GM18520 (cell line): ENCODE results near the gene NOTO.
"Not testable (repeated sequence)": the region's sequence is repeated elsewhere in the genome, so short reads cannot be mapped to it uniquely, and the experiment has no call there.

Experiments
- ATAC-seq: cut with Tn5 transposase; IDR thresholded peaks from one replicate; pipeline ENCODE4 v1.9.1; 2021; ENCODE audit not compliant: unreplicated experiment

Gene NOTO, protein sequence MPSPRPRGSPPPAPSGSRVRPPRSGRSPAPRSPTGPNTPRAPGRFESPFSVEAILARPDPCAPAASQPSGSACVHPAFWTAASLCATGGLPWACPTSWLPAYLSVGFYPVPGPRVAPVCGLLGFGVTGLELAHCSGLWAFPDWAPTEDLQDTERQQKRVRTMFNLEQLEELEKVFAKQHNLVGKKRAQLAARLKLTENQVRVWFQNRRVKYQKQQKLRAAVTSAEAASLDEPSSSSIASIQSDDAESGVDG

DNA sequence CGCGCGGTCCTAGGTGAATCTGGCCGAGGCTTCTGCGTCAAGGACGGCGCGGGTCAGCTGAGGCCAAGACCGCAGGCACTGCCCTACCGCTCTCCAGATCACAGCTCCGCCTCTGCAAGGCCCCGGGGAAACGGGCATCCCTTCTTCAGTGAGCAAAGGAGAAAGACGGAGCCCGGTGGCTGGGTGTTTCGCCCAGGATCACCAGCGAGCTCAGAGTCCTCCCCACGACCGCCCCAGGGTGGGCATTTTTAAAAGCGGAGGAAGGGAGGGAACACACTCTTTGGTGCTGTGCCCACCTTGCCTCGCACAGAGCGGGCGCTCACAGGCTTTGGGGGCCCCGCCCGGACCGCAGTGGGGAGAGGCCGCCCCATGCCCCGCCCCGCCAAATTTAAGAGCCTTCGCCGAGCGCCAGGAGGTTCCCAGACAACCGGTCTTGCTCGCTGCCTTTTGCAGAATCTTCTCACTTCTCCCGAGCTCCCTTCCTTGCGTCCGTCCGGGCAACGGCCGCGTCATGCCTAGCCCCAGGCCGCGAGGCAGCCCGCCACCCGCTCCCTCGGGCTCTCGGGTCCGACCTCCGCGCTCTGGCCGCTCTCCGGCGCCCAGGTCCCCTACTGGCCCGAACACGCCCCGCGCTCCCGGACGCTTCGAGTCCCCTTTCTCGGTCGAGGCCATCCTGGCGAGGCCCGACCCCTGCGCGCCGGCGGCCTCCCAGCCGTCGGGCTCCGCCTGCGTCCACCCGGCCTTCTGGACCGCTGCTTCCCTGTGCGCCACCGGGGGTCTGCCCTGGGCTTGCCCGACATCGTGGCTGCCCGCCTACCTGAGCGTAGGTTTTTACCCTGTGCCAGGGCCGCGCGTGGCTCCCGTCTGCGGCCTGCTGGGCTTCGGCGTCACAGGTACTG, at the start of gene NOTO:
TSS of gene NOTO (plus strand) at position 419 of the 899 bp plus-strand sequence. CDS start at position 512, 93 bp downstream.
- ATAC-seq, result no peak

DNA sequence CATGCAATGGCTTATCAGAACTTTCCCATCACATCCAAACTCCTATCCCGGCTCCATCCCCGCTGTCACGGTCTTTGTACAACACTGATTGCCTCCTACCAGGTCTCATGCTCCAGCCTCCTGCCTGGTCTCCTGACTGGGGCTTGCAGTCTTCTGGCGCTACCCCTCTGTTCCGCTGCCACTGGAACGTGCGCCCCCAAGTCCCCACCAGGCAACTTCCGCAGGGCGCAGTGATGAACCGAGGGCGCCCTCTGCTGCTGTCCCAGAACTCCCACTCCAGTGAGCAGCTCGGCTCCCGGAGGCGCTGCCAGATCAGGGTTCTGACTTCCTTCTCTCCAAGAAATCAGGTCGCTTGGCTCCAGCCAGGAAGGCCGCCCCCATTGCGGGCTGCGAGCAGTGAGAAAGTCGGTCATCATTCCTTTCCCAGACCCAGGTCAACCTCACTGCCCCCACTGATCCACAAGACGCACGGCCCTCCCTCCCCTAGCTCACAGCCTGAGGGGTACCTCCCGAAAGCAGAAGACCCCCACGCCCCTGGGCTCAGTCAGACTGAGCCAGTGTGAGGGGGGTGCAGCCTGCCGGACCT, 45.7 kb upstream of the NOTO start:
- ATAC-seq, result no peak

DNA sequence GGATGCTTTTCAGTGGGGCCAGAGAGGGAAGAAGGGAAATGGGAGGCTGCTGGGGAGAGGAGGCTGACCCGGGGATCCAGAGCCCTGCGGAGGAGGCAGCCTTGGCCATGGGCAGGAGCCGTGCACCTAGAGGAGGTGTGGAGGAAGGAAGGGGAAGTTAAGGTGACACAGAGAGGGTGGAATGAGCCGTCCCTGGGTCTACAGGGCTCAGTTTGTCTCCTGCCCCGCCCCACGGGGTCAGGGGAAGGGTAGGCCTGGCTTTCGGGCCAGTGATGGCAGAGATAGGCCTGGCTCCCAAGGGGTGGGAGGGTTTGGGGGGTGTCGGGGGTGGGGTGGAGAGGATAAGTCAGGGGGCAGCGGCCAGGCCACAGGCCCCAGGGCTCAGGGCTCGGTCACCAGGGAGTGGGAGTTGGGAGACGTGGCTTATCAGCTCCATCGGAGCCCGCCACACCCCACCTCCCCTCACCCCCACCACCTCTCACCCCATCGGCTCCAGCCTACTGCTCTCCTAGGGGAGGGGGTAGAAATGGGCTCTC, 39.5 kb upstream of the NOTO start:
- ATAC-seq, result no peak

DNA sequence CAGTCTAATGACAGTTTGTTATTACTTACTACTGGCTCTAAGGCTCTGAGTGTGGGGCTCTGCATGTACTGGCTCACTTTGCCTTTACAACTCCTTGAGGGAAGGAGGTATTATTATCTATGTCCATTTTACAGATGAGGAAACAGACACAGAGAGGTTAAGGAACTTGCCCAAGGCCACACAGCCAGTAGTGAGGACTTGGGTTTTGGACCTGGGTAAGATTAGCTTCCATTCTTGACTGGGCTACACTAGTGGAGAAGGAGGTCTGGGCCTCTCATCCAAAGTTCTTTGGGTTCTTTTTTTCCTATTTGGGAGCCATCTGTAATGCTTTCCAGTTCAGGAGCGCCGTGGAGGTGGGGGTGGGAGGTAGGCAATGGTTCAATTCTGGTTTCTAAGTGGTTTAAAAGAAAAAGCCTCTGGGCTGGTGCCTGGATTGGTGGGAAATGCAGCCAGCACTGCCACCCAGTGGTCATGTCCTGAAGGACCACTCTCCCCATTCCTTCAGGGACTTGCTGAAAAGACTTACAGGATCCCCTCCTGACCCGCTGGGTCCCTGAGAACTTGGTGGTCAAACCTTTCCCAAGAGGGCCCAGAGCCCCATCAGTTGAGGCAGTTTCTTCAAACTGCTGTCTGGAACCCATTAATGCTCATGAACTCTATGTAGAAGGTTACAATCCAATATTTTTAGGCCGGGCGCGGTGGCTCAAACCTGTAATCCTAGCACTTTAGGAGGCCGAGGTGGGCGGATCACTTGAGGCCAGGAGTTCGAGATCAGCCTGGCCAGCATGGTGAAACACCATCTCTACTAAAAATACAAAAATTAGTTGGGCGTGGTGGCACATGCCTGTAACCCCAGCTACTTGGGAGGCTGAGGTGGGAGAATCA, 38.6 kb upstream of the NOTO start:
- no peak for ATAC-seq

DNA sequence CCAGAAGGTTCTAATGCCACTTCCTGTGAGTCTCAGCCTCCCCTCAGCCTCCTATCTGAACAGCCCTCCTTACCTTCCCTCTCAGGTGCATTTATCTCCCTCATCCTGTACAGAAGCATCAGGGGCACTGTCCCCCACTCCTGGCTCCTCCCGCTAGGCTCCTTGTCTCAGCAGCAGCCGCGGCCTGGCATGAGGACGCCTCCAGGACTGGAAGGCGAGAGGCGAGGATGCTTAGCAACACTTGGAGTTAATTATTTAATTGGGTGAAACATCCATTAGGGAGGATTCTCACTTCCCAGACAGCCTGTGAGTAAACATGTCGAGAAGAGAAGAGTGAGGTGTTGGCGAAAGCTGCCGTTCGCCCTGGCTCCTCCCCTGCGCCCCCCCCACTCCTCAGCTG, 36.4 kb upstream of the NOTO start:
- ATAC-seq, result not testable (repeated sequence)

DNA sequence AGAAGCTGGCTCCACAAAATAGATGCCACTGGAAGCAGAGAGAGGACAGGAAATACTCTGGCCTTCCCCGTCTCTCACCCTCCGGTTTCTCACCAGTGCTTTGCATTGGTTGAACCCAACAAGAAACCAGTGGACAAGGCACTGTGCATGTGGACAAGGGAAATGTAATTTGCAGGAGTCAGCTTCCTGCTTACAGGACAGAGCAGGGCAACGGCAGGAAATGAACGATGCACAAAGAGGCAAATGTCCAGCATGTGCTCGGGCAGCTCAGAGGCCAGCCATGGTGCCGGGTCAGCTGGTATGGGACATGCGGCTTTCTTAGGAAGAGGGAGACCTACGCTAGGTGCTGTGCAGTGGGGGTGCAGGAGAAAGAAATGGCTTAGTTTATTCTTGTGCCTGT, 35.6 kb upstream of the NOTO start:
- not testable (repeated sequence) for ATAC-seq

DNA sequence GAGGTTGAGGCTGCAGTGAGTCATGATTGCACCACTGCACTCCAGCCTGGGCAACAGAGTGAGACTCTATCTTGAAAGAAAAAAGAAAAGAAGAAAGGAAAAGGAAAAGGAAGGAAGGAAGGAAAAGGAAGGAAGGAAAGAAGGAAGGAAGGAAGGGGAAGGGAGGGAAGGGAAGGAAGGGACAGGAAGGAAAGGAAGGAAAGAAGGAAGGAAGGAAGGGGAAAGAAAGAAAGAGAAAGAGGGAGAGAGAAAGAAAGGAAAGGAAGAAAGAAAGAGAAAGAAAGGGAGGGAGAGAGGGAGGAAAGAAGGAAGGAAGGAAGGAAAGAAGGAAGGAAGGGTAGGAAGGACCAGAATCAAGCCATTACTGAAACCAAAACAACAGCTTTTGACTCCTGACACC, 34.0 kb upstream of the NOTO start:
- ATAC-seq, result not testable (repeated sequence)

DNA sequence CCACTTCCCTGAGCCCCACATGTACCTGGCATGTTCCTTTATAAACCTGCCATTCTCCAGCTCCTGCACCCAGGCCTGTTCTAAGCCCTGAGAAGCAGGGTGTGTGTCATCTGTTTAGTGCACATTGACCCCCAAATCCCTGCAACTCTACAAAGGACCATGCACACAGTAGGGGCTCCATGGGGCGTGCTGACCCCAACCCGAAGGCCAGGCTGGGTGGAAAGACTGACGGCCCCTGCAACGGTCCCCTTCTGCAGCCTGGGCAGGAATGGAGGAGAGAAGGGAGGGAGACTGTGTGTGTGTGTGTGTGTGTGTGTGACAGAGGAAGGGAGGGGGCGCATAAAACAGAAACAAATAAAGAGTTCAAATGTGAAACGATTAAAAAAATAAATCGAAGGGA, 32.0 kb upstream of the NOTO start:
- ATAC-seq, result not testable (repeated sequence)

DNA sequence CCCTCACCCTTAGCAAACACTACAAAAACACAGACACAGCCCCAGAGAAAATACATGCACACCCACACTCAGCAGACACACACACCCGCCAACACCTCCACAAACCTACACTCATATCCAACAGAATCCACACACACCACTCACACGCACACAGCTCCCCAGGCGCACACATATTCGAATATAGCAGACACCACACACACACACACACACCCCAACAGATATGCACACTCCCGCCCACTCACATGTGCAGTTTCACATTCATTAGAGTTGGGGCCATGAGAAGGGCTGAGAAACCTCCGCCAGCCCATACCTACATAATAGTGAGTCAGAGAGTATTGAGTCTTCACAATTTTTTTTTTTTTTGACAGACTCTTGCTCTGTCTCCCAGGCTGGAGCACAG, 29.4 kb upstream of the NOTO start:
- no peak for ATAC-seq

DNA sequence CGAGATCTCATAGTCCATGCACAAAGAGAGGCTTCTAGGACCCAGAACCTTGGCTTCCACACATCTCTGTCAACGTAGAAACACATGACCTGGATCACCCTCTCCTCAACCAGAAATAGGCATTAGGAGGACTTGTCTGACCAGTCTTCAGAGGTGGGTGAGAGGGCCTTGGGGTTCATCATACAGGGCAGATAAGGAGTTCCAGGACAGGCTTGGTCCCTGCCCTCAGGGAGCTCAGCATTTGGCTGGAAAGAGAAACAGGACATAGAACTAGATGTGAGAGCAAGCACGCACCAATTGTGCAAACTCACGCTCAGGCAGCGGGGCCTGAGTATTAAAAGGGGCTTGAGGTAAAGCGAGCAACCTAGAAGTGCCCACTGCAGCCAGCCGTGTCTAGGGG, 28.6 kb upstream of the NOTO start:
- no peak for ATAC-seq

DNA sequence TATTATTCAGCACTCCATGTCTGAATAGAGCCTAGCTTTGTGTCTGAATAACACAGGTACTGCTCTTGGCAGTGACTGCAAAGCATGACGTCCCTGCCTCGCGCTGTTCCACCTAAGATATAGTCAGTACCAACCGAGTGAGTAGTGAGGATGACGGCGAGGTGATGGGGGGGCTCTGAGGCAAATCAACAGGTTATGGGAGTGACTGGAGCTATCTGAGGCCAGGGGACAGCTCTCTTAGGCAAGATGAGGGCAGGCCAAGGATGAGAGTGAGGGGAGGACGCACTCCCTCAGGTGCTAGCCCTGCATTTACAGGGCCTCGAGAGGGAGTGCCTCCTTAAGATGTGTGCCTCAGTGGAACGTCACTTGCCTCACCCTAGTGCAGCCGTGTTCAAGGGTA, 28.1 kb upstream of the NOTO start:
- ATAC-seq, result no peak

DNA sequence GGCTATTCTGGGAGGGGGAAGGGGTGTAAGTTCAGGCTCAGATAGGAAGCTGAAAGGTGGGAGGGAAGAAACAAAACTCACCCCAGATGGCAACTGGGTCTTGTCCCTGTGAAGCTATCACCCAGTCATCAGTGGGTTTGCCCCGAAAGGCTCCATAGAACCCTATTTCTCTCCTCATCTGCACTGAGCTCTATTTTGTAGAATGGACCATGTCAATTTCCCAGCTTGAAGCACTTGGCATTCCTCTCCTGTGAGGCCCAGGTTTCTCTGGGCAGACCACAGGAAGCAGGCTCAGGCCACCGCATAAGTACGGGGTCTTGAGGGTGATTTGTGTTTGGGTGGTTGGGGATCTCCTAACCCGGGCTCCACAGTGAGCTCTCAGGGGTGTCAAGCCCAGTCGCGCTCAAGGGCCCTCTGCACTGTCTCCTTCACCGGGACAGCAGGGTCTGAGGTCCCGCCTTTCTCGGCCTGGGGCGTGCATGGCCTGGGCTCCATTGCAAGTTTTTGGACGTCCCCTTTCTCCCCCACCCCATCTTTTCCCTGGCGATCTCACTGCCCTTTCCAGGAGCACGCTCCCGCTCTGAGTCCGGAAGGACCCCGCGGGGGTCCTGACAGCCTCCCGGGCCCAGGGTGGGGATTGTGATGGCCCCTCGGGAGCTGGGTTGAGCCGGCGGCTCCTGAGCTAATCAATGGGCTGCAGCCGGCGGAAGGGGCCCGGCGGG, 27.3 kb upstream of the NOTO start:
- no peak for ATAC-seq

DNA sequence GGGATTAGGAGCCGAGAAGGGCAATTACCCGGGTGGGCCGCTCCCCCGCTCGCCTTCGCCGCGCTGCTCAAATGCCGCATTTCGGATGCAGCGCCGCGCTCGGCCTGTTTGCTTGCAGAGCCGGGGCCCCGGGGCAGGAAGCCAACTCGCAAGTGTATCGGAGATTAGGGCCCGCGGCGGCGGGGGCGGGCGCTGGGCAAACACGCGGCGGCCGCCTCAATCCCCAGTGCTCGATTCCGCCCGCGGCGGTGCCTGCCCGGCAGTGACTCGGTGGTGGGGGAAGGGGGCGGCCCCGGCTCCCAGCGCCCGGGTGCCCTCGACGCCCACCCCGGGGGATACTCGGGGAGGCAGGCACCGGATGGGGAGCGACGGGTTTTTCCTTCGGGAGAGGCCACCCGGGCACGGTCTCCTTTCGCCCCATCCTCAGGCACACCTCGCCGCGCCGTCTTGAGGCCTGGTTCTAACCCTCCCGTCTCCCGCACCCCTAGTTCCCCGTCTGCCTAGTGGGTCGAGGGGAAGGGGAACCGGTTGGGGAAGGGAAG, 26.6 kb upstream of the NOTO start:
- no peak for ATAC-seq

DNA sequence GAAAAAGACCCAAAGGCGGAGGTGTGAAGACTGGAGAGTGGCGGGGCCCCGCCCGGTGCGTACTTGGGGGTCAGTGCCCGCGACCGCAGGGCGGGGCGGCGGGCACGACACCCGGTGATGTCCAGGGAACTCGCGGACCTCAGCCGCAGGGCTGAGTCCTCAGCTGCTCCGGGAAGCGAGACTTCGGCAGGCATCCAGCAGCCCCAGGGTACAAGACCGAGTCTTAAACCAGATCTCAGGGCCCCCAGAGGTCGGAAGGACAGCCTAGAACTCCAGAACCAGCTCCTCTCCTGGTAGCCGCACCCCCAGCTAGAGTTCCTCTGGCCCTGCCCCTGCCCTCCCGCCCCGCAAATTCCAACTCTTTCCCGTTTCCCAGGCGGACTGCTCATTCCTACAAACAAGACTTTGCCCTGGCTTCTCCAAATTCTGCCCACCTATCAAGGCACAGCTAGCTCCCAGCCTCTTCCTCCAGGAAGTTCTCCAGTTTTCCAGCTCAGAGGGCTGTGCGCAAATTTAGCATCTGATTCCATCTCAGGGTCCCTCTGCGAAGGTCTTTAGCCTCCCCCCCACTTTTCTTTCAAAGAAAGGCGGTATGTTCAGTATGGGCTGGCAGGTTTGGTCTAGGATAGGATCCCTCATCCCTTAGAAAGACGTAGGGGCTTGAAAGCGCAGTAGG, 26.0 kb upstream of the NOTO start:
- no peak for ATAC-seq

DNA sequence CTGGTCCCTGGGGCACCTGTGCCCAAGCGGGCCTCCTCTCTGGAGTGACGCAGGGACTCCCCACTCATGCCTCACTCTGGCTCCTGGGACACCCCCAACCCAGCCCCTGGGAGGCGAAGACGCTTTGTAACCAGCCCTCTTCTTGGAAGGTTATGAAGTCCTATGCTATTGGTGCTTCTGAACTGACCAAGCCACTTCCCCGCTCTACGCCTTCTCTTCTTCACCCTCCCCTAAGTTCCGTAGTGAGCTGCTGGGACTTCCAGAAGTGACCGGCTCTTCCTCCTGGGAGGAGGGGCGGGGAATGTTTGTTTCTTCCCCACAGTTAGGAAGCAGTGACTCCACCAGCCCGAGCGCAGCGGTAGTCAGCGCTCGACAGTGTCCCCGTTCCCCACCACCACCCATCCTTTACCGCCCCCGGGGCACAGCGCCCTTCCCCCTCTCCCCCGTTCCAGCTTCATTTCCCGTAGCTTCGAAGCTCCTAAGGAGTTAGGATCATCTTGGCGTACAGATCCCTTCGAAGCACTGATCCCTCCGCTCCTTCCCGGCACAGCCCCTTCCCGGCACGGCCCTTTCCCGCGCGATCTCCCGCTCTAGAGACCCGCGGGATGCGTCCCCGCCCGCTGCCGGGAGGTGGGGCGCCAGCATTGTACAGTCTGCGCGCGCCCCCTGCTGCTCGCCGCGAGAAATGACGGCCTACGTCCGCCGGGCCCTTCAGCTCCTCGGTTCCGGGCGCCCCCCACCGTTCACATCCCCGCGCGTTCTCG, 25.3 kb upstream of the NOTO start:
- peak; percentile 66 for ATAC-seq

DNA sequence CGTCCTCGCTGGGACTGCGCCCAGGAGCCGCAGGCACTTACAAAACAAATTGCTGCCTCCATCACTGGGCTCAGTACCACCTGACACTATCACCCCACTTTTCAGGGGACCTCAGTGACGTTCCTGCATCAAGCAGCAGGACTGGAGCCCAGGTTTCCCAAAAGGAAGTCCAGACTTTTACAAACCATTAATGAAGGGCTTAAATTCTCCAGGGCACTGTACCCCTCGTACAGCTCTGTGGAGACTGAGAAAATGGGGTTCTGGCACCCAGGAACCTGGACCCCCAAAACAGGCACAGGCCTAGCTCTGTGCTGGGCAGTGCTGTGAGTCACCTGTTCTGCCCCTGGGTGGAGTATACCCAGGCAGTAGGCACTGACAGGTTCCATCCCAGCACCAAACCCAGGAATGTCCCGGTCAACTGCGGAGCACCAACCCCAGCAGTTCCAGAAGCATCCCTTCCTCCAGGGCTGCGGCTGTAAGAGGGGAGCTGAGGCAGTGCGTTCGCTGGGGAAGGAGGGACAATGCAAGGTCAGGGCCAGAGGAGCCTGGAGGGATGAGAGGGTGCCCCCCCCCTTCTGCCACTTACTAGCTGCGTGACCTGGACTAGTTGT, 24.6 kb upstream of the NOTO start:
- no peak for ATAC-seq

DNA sequence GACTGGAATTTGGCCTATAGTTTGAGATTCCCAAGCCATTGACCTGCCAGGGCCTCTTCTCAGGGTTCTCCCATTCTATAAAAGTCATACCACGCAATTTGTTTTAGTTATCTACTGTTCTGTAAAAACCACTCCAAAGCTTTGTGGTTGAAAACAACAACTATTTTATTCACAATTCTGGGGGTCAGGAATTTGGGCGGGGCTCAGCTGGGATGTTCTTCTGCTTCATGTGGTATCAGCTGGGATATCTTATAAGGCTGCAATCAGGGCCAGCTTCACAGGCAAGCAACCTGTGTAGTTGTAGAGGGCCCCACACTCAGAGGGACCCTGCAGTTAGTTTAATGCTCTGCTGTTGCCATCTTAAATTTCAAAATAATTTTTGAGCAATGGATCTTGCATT, 16.4 kb upstream of the NOTO start:
- no peak for ATAC-seq

DNA sequence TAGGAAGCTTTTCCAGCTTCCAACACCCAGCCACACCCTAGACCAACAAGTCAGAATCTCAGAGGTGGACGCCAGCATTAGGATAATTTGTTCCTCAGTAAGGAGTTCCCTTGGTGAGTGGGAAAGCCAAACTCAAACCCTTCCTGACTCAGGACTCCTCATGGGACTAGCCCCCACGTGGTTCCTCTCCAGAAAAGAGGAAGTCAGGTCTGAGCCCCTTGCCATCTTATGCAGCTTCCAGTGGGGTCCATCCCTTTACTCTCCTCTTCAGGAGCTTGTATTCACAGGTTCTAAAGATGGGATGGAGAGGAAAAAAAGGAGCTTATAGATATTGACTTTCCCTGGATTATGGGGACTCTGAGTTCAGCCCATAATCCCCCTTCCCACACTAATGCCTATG, 14.8 kb upstream of the NOTO start:
- no peak for ATAC-seq
